ENCODE results near the gene EFNA4. TPM values are rescaled to one million over a fixed set of nuclear protein-coding genes. Genes with fewer than 3 reads are reported as not detected.

Gene EFNA4
- total and polyA plus RNA-seq, 2 of the 4 experiments (the other 2 are of a cell fraction): 3.8 to 11.8 TPM

DNA sequence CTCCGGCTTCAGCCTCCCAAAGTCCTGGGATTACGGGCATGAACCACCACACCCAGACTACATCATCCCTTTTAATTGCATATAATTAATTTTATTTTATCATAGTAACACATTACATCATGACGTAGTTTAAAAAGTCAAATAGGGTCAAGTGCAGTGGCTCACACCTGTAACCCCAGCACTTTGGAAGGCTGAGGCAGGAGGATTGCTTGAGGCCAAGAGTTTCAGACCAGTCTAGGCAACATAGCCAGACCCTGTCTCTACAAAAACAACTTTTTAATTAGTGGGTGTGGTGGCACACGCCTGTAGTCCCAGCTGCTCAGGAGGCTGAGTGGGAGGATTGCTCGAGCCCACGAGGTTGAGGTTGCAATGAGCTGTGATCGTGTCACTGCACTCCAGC, 35.8 kb downstream of the EFNA4 start:
- H2BK15ac ChIP-seq (ENCODE audit: low read depth, low read length): no peak overlapping the region
- no peak overlapping the region for H3K56ac ChIP-seq (ENCODE audit: extremely low read depth, insufficient read depth, low read length)
- H2AK5ac ChIP-seq (ENCODE audit: low read depth, low read length): no peak overlapping the region
- in situ Hi-C loops (cut with MboI; ENCODE audit: low sequenced_read_pairs) (no loop called here), intact Hi-C loops (cut with micrococcal nuclease) (no loop called here), dilution Hi-C loops (cut with HindIII; ENCODE audit: low sequenced_read_pairs, unreplicated experiment) (no loop called here)
- H4K91ac ChIP-seq (ENCODE audit: insufficient read depth, low read depth, low read length): no peak overlapping the region
- no peak overlapping the region for H2AK9ac ChIP-seq (replicated peaks; ENCODE audit: low read depth, low read length, poor library complexity)
- ChIA-PET POLR2A (ENCODE audit: unreplicated experiment) (no interaction called here), CTCF (no interaction called here)
- no peak overlapping the region for H2BK20ac ChIP-seq (ENCODE audit: low read depth, low read length)
- no peak overlapping the region for H4K8ac ChIP-seq (ENCODE audit: low read depth in 2 of 2, low read length in 2 of 2)
- peaks cover 2% of the 10 kb centered on the region for H3K9me3 ChIP-seq (ENCODE audit: control insufficient read depth, insufficient read depth, low read length)
- H3K36me3 ChIP-seq (ENCODE audit: control insufficient read depth, insufficient read depth, low read length): no peaks in the 10 kb centered on the region
- no peaks in the 10 kb centered on the region for H3K4me1 ChIP-seq (ENCODE audit: control insufficient read depth, insufficient read depth, low read length)
- no peak overlapping the region for H3K18ac ChIP-seq (ENCODE audit: low read depth, low read length)
- ATAC-seq (ENCODE audit: low read depth) (no peak), DNase-seq (no peak)
- no CpG with 5 or more reads among the region's 7 CpGs for WGBS, 2 experiments (ENCODE audit: extremely low coverage in 2 of 2, insufficient read length in 1 of 2)
- no peak overlapping the region for H2BK120ac ChIP-seq (ENCODE audit: low read depth, low read length)
- no peak overlapping the region for H3K4me2 ChIP-seq (ENCODE audit: low read depth, low read length)
- BruUV-seq (replicated peaks): no TSS peak
- H3K79me1 ChIP-seq (ENCODE audit: low read depth in 1 of 2, low read length in 2 of 2): no peaks in the 10 kb centered on the region
- H4K5ac ChIP-seq (ENCODE audit: low read depth, low read length): no peak overlapping the region
- no peak overlapping the region for H2AFZ ChIP-seq (replicated peaks; ENCODE audit: low read length, poor library complexity)
- no peak overlapping the region for H3K4me3 ChIP-seq (ENCODE audit: insufficient read depth, low read depth, low read length)
- H3K23ac ChIP-seq (ENCODE audit: low read depth, low read length): no peak overlapping the region
- peaks cover 22% of the 10 kb centered on the region for H3K27me3 ChIP-seq (ENCODE audit: control insufficient read depth, insufficient read depth, low read length)
- no peak overlapping the region for H3K4ac ChIP-seq (ENCODE audit: low read depth, low read length)
- no peak overlapping the region for H3K27ac ChIP-seq (ENCODE audit: insufficient read depth, low read length)
- no peak overlapping the region for H3K9ac ChIP-seq (ENCODE audit: low read depth, low read length)
- TF ChIP-seq RCOR1 (IDR thresholded peaks at IDR 0.05; ENCODE audit: insufficient replicate concordance, low read length) (no peak), MXI1 (IDR thresholded peaks at IDR 0.05; ENCODE audit: borderline replicate concordance, low read depth, low read length) (no peak), POLR2A (IDR thresholded peaks at IDR 0.05; ENCODE audit: low read depth, low read length) (no peak), SMC3 (IDR thresholded peaks at IDR 0.05; ENCODE audit: low read depth, low read length) (no peak), BHLHE40 (IDR thresholded peaks at IDR 0.05; ENCODE audit: low read depth, low read length) (no peak), CEBPB (IDR thresholded peaks at IDR 0.05; ENCODE audit: low read depth, low read length) (no peak), FOS (IDR thresholded peaks at IDR 0.05; ENCODE audit: low read depth, low read length) (no peak), RAD21 (IDR thresholded peaks at IDR 0.05; ENCODE audit: low read length) (no peak), CTCF (conservative IDR thresholded peaks at IDR 0.05; ENCODE audit: low read depth, low read length) (no peak), MAZ (IDR thresholded peaks at IDR 0.05; ENCODE audit: borderline replicate concordance, low read depth, low read length) (no peak), RFX5 (IDR thresholded peaks at IDR 0.05; ENCODE audit: low read depth, low read length) (no peak), CHD1 (IDR thresholded peaks at IDR 0.05; ENCODE audit: low read depth, low read length) (no peak), ELK1 (IDR thresholded peaks at IDR 0.05; ENCODE audit: borderline replicate concordance, low read depth, low read length) (no peak), MAFK (IDR thresholded peaks at IDR 0.05; ENCODE audit: low read depth, low read length) (no peak), NFE2L2 (IDR thresholded peaks at IDR 0.05; ENCODE audit: low read depth, low read length) (no peak)
- TF ChIP-seq, protein P1, sequence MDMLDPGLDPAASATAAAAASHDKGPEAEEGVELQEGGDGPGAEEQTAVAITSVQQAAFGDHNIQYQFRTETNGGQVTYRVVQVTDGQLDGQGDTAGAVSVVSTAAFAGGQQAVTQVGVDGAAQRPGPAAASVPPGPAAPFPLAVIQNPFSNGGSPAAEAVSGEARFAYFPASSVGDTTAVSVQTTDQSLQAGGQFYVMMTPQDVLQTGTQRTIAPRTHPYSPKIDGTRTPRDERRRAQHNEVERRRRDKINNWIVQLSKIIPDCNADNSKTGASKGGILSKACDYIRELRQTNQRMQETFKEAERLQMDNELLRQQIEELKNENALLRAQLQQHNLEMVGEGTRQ (IDR thresholded peaks at IDR 0.05; ENCODE audit: low read depth, low read length): no peak
- no peaks in the 10 kb centered on the region for H3K9me1 ChIP-seq (ENCODE audit: insufficient read depth, low read length)
- no peaks in the 10 kb centered on the region for H4K20me1 ChIP-seq (ENCODE audit: insufficient read depth, low read length)
- no peak overlapping the region for H2BK5ac ChIP-seq (ENCODE audit: low read depth, low read length, poor library complexity, severe bottlenecking)
- no peak overlapping the region for H3K14ac ChIP-seq (replicated peaks; ENCODE audit: low read depth, low read length)
